H9 (cell line): ENCODE measurements around the gene WIPF1. TPM values are rescaled to one million over a fixed set of nuclear protein-coding genes. Genes with fewer than 3 reads are reported as not detected.

Source experiments
- DNase-seq: peaks from one replicate; pipeline ENCODE4 v3.0.0-alpha.2; 2017
- H2AFZ ChIP-seq: one replicate; pipeline ENCODE4 v1.6.1; 2013; ENCODE audit warnings: mild to moderate bottlenecking, low read length, control low read depth, moderate library complexity
- H2AK5ac ChIP-seq: 2 replicates; pipeline ENCODE4 v1.6.1; 2013; ENCODE audit warnings: low read length, control low read depth, mixed read lengths; ENCODE audit not compliant: insufficient read length
- H2BK120ac ChIP-seq: one replicate; pipeline ENCODE4 v1.6.1; 2013; ENCODE audit warnings: low read depth, mild to moderate bottlenecking, low read length, control low read depth, inconsistent platforms; ENCODE audit not compliant: poor library complexity, severe bottlenecking
- H2BK12ac ChIP-seq: 2 replicates; pipeline ENCODE4 v1.6.1; 2013; ENCODE audit warnings: low read length, control low read depth, mixed read lengths, low read depth; ENCODE audit not compliant: insufficient read length
- H2BK15ac ChIP-seq: 2 replicates; pipeline ENCODE4 v1.6.1; 2013; ENCODE audit warnings: low read depth, low read length, control low read depth
- H2BK20ac ChIP-seq: one replicate; pipeline ENCODE4 v1.6.1; 2013; ENCODE audit warnings: low read depth, mild to moderate bottlenecking, low read length, control low read depth, inconsistent platforms; ENCODE audit not compliant: poor library complexity, severe bottlenecking
- H2BK5ac ChIP-seq: 2 replicates; pipeline ENCODE4 v1.6.1; 2013; ENCODE audit warnings: low read length, control low read depth, mixed read lengths; ENCODE audit not compliant: insufficient read length
- H3K14ac ChIP-seq: 2 replicates; pipeline ENCODE4 v1.6.1; 2013; ENCODE audit warnings: low read length, control low read depth; ENCODE audit not compliant: insufficient read depth
- H3K18ac ChIP-seq: 2 replicates; pipeline ENCODE4 v1.6.1; 2013; ENCODE audit warnings: low read depth, mild to moderate bottlenecking, mixed read lengths, low read length, control low read depth; ENCODE audit not compliant: insufficient read length
- H3K23ac ChIP-seq: 2 replicates; pipeline ENCODE4 v1.6.1; 2013; ENCODE audit warnings: low read length, control low read depth, mixed read lengths, low read depth; ENCODE audit not compliant: insufficient read length
- H3K23me2 ChIP-seq: 2 replicates; pipeline ENCODE4 v1.6.1; 2013; ENCODE audit warnings: low read depth, mild to moderate bottlenecking, mixed read lengths, low read length, control low read depth; ENCODE audit not compliant: insufficient read length, poor library complexity, severe bottlenecking
- H3K27ac ChIP-seq: 2 replicates; pipeline ENCODE4 v1.5.1; 2013; ENCODE audit warnings: low read length, control low read depth, mixed read lengths, low read depth; ENCODE audit not compliant: insufficient read length
- H3K27me3 ChIP-seq: 2 replicates; pipeline ENCODE4 v1.6.1; 2013; ENCODE audit warnings: low read length, control low read depth, inconsistent platforms; ENCODE audit not compliant: insufficient read depth
- H3K4ac ChIP-seq: 2 replicates; pipeline ENCODE4 v1.6.1; 2013; ENCODE audit warnings: low read depth, mild to moderate bottlenecking, control low read depth, inconsistent platforms, low read length, moderate library complexity
- H3K4me1 ChIP-seq: 2 replicates; pipeline ENCODE4 v1.6.1; 2013; ENCODE audit warnings: low read length, control low read depth, inconsistent platforms; ENCODE audit not compliant: insufficient read depth
- H3K4me2 ChIP-seq: 2 replicates; pipeline ENCODE4 v1.6.1; 2013; ENCODE audit warnings: low read length, control low read depth, mixed read lengths; ENCODE audit not compliant: insufficient read length, insufficient read depth
- H3K56ac ChIP-seq: 2 replicates; pipeline ENCODE4 v1.6.1; 2013; ENCODE audit warnings: low read depth, mild to moderate bottlenecking, mixed read lengths, low read length, control low read depth; ENCODE audit not compliant: insufficient read length
- H3K79me1 ChIP-seq: 2 replicates; pipeline ENCODE4 v1.6.1; 2013; ENCODE audit warnings: low read depth, mild to moderate bottlenecking, moderate library complexity, low read length, control low read depth, inconsistent platforms; ENCODE audit not compliant: insufficient read depth, poor library complexity, severe bottlenecking
- H3K79me2 ChIP-seq: 2 replicates; pipeline ENCODE4 v1.6.1; 2013; ENCODE audit warnings: low read length, control low read depth, inconsistent platforms; ENCODE audit not compliant: insufficient read depth
- H3K9ac ChIP-seq: 2 replicates; pipeline ENCODE4 v1.6.1; 2013; ENCODE audit warnings: low read length, control low read depth, mixed read lengths; ENCODE audit not compliant: insufficient read length; ENCODE audit errors: extremely low read depth
- H3K9me3 ChIP-seq: one replicate; pipeline ENCODE4 v1.6.1; 2013; ENCODE audit warnings: low read depth, low read length, inconsistent platforms; ENCODE audit not compliant: control insufficient read depth
- H3T11ph ChIP-seq: one replicate; pipeline ENCODE4 v1.6.1; 2013; ENCODE audit warnings: mild to moderate bottlenecking, low read length, control low read depth, inconsistent platforms
- H4K20me1 ChIP-seq: one replicate; pipeline ENCODE4 v1.6.1; 2013; ENCODE audit not compliant: control insufficient read depth, insufficient read length, insufficient read depth
- H4K5ac ChIP-seq: 2 replicates; pipeline ENCODE4 v1.6.1; 2013; ENCODE audit warnings: low read depth, mild to moderate bottlenecking, mixed read lengths, low read length, control low read depth; ENCODE audit not compliant: insufficient read length
- H4K8ac ChIP-seq: replicated peaks from 2 replicates; pipeline ENCODE4 v1.6.1; 2013; ENCODE audit warnings: low read length, control low read depth, mixed read lengths, low read depth; ENCODE audit not compliant: insufficient read length
- H4K91ac ChIP-seq: 2 replicates; pipeline ENCODE4 v1.6.1; 2013; ENCODE audit warnings: low read depth, mild to moderate bottlenecking, moderate library complexity, mixed read lengths, low read length, control low read depth; ENCODE audit not compliant: insufficient read length
- H3K27ac Mint-ChIP-seq, 3 experiments: 2 replicates in 2 of 3; 3 replicates in 1 of 3; pipeline ENCODE4 v1.8.0; 2020 to 2021; ENCODE audit warnings: mixed read lengths in 3 of 3, mild to moderate bottlenecking in 1 of 3, moderate library complexity in 1 of 3
- H3K27me3 Mint-ChIP-seq: 2 replicates; pipeline ENCODE4 v1.8.0; 2021; ENCODE audit warnings: low read depth, mild to moderate bottlenecking, moderate library complexity, mixed read lengths
- H3K36me3 Mint-ChIP-seq, 3 experiments: 2 replicates in 2 of 3; 3 replicates in 1 of 3; pipeline ENCODE4 v1.8.0; 2020 to 2021; ENCODE audit warnings: low read depth in 3 of 3, mixed read lengths in 3 of 3; ENCODE audit not compliant: insufficient read depth in 1 of 3
- H3K4me1 Mint-ChIP-seq, 2 experiments: 2 replicates each; pipeline ENCODE4 v1.8.0; 2020; ENCODE audit warnings: mixed read lengths in 2 of 2
- H3K4me3 Mint-ChIP-seq, 2 experiments: 2 replicates in 1 of 2; 3 replicates in 1 of 2; pipeline ENCODE4 v1.8.0; 2020 to 2021; ENCODE audit warnings: mild to moderate bottlenecking in 2 of 2, mixed read lengths in 2 of 2, moderate library complexity in 1 of 2
- H3K9me3 Mint-ChIP-seq, 2 experiments: 2 replicates in 1 of 2; 3 replicates in 1 of 2; pipeline ENCODE4 v1.8.0; 2020; ENCODE audit warnings: mild to moderate bottlenecking in 2 of 2, mixed read lengths in 2 of 2, moderate library complexity in 1 of 2
- WGBS: extraction: QIAGEN DNeasy Blood & Tissue Kit; methylation state at CpG from one replicate; pipeline ENCODE4 v1.1.7; 2013; ENCODE audit warnings: missing lambda C conversion rate, low lambda C conversion rate, mixed read lengths; ENCODE audit not compliant: insufficient read length; ENCODE audit errors: extremely low coverage; 5-methylcytosine and 5-hydroxymethylcytosine counted together
- total RNA-seq: library from RNA; stranded (reverse); gene quantifications from 2 replicates; pipeline ENCODE4 v1.2.1, GENCODE V29; 2021
- TF ChIP-seq, protein P1 (sequence below): fragments of 200-600 bp; sonication (generic); conservative IDR thresholded peaks from 3 replicates; pipeline ENCODE4 v1.8.0; 2021; ENCODE audit warnings: antibody characterized with exemption, mild to moderate bottlenecking

WIPF1 gene
- total RNA-seq, 1 experiment from 2014 or later: 5.1 TPM

DNA sequence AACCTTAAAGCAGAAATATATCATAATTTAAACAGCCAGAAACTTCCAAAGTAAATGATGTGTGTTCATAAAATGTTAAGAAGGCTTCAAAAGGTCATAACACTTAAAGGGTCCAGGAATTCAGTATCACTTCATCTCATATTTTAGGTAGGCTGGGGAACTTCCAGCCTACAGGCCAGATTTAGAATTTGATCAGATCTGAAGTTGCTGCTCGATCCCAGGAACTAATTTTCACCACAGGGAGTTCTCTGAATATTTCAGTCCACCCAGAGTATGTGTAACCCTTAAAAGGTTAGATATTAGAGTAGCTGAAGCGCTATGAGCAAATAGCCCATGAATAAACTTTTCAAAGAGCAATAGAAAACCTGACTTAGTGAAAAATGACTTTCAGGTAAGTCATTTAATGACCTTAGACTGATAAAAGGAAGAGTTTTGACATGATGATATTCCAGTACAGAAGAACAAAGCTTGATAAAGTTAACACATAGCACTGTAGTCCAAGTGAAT is 1.7 kb downstream of the WIPF1 start:
- H3K4me1 Mint-ChIP-seq: peaks cover 7 to 11% of the 10 kb centered on the region in 2 experiments
- no peak overlapping the region for H3K4ac ChIP-seq
- 0 out of 2 replicates have a peak, but pooled peaks cover 3% of the 10 kb centered on the region for H3K4me1 ChIP-seq
- H3K36me3 Mint-ChIP-seq: peaks cover 0 to 8% (median 3%) of the 10 kb centered on the region in 3 experiments; a peak in 4 of 7 replicates
- H2BK120ac ChIP-seq: no peak overlapping the region
- H2AFZ ChIP-seq: no peak overlapping the region
- H3K9ac ChIP-seq: no peak overlapping the region
- no peak overlapping the region for H3T11ph ChIP-seq
- DNase-seq: no peak
- TF ChIP-seq, protein P1, sequence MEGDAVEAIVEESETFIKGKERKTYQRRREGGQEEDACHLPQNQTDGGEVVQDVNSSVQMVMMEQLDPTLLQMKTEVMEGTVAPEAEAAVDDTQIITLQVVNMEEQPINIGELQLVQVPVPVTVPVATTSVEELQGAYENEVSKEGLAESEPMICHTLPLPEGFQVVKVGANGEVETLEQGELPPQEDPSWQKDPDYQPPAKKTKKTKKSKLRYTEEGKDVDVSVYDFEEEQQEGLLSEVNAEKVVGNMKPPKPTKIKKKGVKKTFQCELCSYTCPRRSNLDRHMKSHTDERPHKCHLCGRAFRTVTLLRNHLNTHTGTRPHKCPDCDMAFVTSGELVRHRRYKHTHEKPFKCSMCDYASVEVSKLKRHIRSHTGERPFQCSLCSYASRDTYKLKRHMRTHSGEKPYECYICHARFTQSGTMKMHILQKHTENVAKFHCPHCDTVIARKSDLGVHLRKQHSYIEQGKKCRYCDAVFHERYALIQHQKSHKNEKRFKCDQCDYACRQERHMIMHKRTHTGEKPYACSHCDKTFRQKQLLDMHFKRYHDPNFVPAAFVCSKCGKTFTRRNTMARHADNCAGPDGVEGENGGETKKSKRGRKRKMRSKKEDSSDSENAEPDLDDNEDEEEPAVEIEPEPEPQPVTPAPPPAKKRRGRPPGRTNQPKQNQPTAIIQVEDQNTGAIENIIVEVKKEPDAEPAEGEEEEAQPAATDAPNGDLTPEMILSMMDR: no peak
- H2BK12ac ChIP-seq: no peak overlapping the region
- no peaks in the 10 kb centered on the region for H3K9me3 ChIP-seq
- no peaks in the 10 kb centered on the region for H3K27me3 ChIP-seq
- H3K27ac Mint-ChIP-seq: no peak overlapping the region
- H2BK20ac ChIP-seq: no peak overlapping the region
- no peak overlapping the region for H3K4me3 Mint-ChIP-seq
- H4K20me1 ChIP-seq: no peaks in the 10 kb centered on the region
- H3K4me2 ChIP-seq: no peak overlapping the region
- H3K56ac ChIP-seq: no peak overlapping the region
- H4K91ac ChIP-seq: no peak overlapping the region
- H3K27ac ChIP-seq: no peak overlapping the region
- no peak overlapping the region for H4K5ac ChIP-seq
- H2BK15ac ChIP-seq: no peak overlapping the region
- H2AK5ac ChIP-seq: no peak overlapping the region
- H4K8ac ChIP-seq: no peak overlapping the region
- H3K14ac ChIP-seq: no peak overlapping the region
- no peaks in the 10 kb centered on the region for H3K79me2 ChIP-seq
- H3K9me3 Mint-ChIP-seq: peaks cover 6 to 8% of the 10 kb centered on the region in 2 experiments; a peak in 4 of 5 replicates
- H3K23me2 ChIP-seq: no peaks in the 10 kb centered on the region
- H3K18ac ChIP-seq: no peak overlapping the region
- H2BK5ac ChIP-seq: no peak overlapping the region
- H3K79me1 ChIP-seq: no peaks in the 10 kb centered on the region
- H3K27me3 Mint-ChIP-seq: no peaks in the 10 kb centered on the region
- no peak overlapping the region for H3K23ac ChIP-seq
- no CpG with 5 or more reads among the region's 2 CpGs for WGBS
